ENCODE results near the gene GDPD4. TPM values are rescaled to one million over a fixed set of nuclear protein-coding genes. Genes with fewer than 3 reads are reported as not detected.
A peak's percentile ranks its signal among the peaks of the same experiment; 100 is the strongest.

The GDPD4 gene
- total RNA-seq, 2 donors from 2014 or later, result not detected

- Mint-ChIP-seq H3K27ac (no peak overlapping the region), H3K9me3 (no peaks in the 10 kb centered on the region), H3K27me3 (no peaks in the 10 kb centered on the region), H3K36me3 (ENCODE audit: low read depth) (no peaks in the 10 kb centered on the region), H3K4me3 (no peak overlapping the region), H3K4me1 (no peaks in the 10 kb centered on the region)
- ATAC-seq (replicated peaks), result peak; percentile 84
Measured at GRCh38 chr11:77187776-77188632, 113.5 kb downstream of the GDPD4 start.

- Mint-ChIP-seq H3K9me3 (no peaks in the 10 kb centered on the region), H3K36me3 (ENCODE audit: low read depth) (no peaks in the 10 kb centered on the region), H3K27me3 (no peaks in the 10 kb centered on the region), H3K4me1 (no peaks in the 10 kb centered on the region), H3K27ac (no peak overlapping the region), H3K4me3 (no peak overlapping the region)
- ATAC-seq (replicated peaks), result no peak
Measured at GRCh38 chr11:77187111-77187750, 114.3 kb downstream of the GDPD4 start.

- Mint-ChIP-seq H3K4me1 (no peaks in the 10 kb centered on the region), H3K27me3 (no peaks in the 10 kb centered on the region), H3K9me3 (no peaks in the 10 kb centered on the region), H3K36me3 (ENCODE audit: low read depth) (no peaks in the 10 kb centered on the region), H3K27ac (no peak overlapping the region), H3K4me3 (no peak overlapping the region)
- ATAC-seq (replicated peaks), result no peak
Measured at GRCh38 chr11:77186302-77186701, 115.2 kb downstream of the GDPD4 start.

- no peak overlapping the region for H3K4me3 Mint-ChIP-seq
- H3K27ac Mint-ChIP-seq, result no peak overlapping the region
- H3K9me3 Mint-ChIP-seq, result no peaks in the 10 kb centered on the region
- no peaks in the 10 kb centered on the region for H3K36me3 Mint-ChIP-seq (ENCODE audit: low read depth)
- H3K27me3 Mint-ChIP-seq, result no peaks in the 10 kb centered on the region
- ATAC-seq (replicated peaks), result no peak
- no peaks in the 10 kb centered on the region for H3K4me1 Mint-ChIP-seq
Measured at GRCh38 chr11:77184136-77184860, 117.2 kb downstream of the GDPD4 start.

- H3K27ac Mint-ChIP-seq, result no peak overlapping the region
- no peaks in the 10 kb centered on the region for H3K36me3 Mint-ChIP-seq (ENCODE audit: low read depth)
- ATAC-seq (replicated peaks), result no peak
- no peaks in the 10 kb centered on the region for H3K27me3 Mint-ChIP-seq
- no peaks in the 10 kb centered on the region for H3K4me1 Mint-ChIP-seq
- peaks cover under 1% of the 10 kb centered on the region for H3K9me3 Mint-ChIP-seq
- no peak overlapping the region for H3K4me3 Mint-ChIP-seq
Measured at GRCh38 chr11:77183431-77183984, 118.0 kb downstream of the GDPD4 start.

- no peaks in the 10 kb centered on the region for H3K36me3 Mint-ChIP-seq (ENCODE audit: low read depth)
- H3K4me3 Mint-ChIP-seq, result no peak overlapping the region
- no peaks in the 10 kb centered on the region for H3K27me3 Mint-ChIP-seq
- ATAC-seq (replicated peaks), result no peak
- no peaks in the 10 kb centered on the region for H3K4me1 Mint-ChIP-seq
- H3K9me3 Mint-ChIP-seq, result peaks cover 4% of the 10 kb centered on the region
- H3K27ac Mint-ChIP-seq, result no peak overlapping the region
Measured at GRCh38 chr11:77182542-77183430, 118.7 kb downstream of the GDPD4 start.

- H3K4me1 Mint-ChIP-seq, result no peaks in the 10 kb centered on the region
- no peaks in the 10 kb centered on the region for H3K36me3 Mint-ChIP-seq (ENCODE audit: low read depth)
- H3K27me3 Mint-ChIP-seq, result no peaks in the 10 kb centered on the region
- ATAC-seq (replicated peaks), result no peak
- H3K4me3 Mint-ChIP-seq, result no peak overlapping the region
- peaks cover 4% of the 10 kb centered on the region for H3K9me3 Mint-ChIP-seq
- H3K27ac Mint-ChIP-seq, result no peak overlapping the region
Measured at GRCh38 chr11:77181799-77182541, 119.5 kb downstream of the GDPD4 start.

- Mint-ChIP-seq H3K9me3 (peaks cover 4% of the 10 kb centered on the region), H3K36me3 (ENCODE audit: low read depth) (no peaks in the 10 kb centered on the region), H3K4me1 (no peaks in the 10 kb centered on the region), H3K27me3 (no peaks in the 10 kb centered on the region), H3K4me3 (no peak overlapping the region), H3K27ac (no peak overlapping the region)
- ATAC-seq (replicated peaks), result no peak
Measured at GRCh38 chr11:77181226-77181625, 120.3 kb downstream of the GDPD4 start.

GRCh38 chr11:77180346-77180745 is 121.1 kb downstream of the GDPD4 start:
- no peak overlapping the region for H3K27ac Mint-ChIP-seq
- no peaks in the 10 kb centered on the region for H3K36me3 Mint-ChIP-seq (ENCODE audit: low read depth)
- no peaks in the 10 kb centered on the region for H3K4me1 Mint-ChIP-seq
- no peak for ATAC-seq (replicated peaks)
- no peaks in the 10 kb centered on the region for H3K27me3 Mint-ChIP-seq
- peaks cover 4% of the 10 kb centered on the region for H3K9me3 Mint-ChIP-seq
- no peak overlapping the region for H3K4me3 Mint-ChIP-seq

- ATAC-seq (replicated peaks), result no peak
- Mint-ChIP-seq H3K4me3 (no peak overlapping the region), H3K9me3 (peaks cover 4% of the 10 kb centered on the region), H3K27me3 (no peaks in the 10 kb centered on the region), H3K27ac (no peak overlapping the region), H3K4me1 (no peaks in the 10 kb centered on the region), H3K36me3 (ENCODE audit: low read depth) (no peaks in the 10 kb centered on the region)
Measured at GRCh38 chr11:77179681-77180080, 121.8 kb downstream of the GDPD4 start.

- Mint-ChIP-seq H3K4me1 (no peaks in the 10 kb centered on the region), H3K27me3 (no peaks in the 10 kb centered on the region), H3K4me3 (no peak overlapping the region), H3K36me3 (ENCODE audit: low read depth) (no peaks in the 10 kb centered on the region), H3K9me3 (peaks cover 4% of the 10 kb centered on the region), H3K27ac (no peak overlapping the region)
- no peak for ATAC-seq (replicated peaks)
Measured at GRCh38 chr11:77179048-77179447, 122.4 kb downstream of the GDPD4 start.

- no peaks in the 10 kb centered on the region for H3K36me3 Mint-ChIP-seq (ENCODE audit: low read depth)
- H3K4me3 Mint-ChIP-seq, result no peak overlapping the region
- H3K27me3 Mint-ChIP-seq, result no peaks in the 10 kb centered on the region
- H3K9me3 Mint-ChIP-seq, result peaks cover 4% of the 10 kb centered on the region
- no peak overlapping the region for H3K27ac Mint-ChIP-seq
- ATAC-seq (replicated peaks), result no peak
- H3K4me1 Mint-ChIP-seq, result no peaks in the 10 kb centered on the region
Measured at GRCh38 chr11:77178150-77178549, 123.3 kb downstream of the GDPD4 start.

- Mint-ChIP-seq H3K9me3 (peaks cover 4% of the 10 kb centered on the region), H3K27ac (no peak overlapping the region), H3K36me3 (ENCODE audit: low read depth) (no peaks in the 10 kb centered on the region), H3K27me3 (no peaks in the 10 kb centered on the region), H3K4me1 (no peaks in the 10 kb centered on the region), H3K4me3 (no peak overlapping the region)
- ATAC-seq (replicated peaks), result no peak
Measured at GRCh38 chr11:77176996-77177395, 124.5 kb downstream of the GDPD4 start.

Data from activated T-helper 17 cell treated with anti-CD3 and anti-CD28 coated beads, Interleukin-2, amount 50 U/mL, for 72 hours (primary cell).